GM19193 (cell line): ENCODE results near the gene GON4L.

Source experiments
- POLR2A ChIP-seq: IDR thresholded peaks from 4 replicates; pipeline ENCODE4 v1.6.1; 2011; ENCODE audit not compliant: insufficient read depth, insufficient read length; ENCODE audit errors: extremely low read depth

GON4L gene

GRCh38 chr1:155729031-155729898, 127.7 kb downstream of the GON4L start:
- no peak for TF ChIP-seq POLR2A

DNA sequence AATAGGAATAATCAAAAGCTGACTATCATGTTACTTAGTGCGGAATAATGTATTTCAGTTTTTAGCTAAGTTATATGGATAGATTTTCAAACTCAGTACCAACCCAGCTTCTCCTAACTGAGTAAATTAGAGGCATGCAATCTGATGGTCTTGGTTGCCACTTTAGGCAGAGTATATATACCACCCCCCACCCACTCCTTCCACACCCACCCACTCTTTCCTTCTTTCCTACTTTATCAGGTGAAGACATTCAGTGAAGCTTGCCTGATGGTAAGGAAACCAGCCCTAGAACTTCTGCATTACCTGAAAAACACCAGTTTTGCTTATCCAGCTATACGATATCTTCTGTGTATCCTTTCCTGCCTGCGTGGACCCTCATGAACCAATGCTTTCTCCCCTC, 131.9 kb downstream of the GON4L start:
- no peak for TF ChIP-seq POLR2A

DNA sequence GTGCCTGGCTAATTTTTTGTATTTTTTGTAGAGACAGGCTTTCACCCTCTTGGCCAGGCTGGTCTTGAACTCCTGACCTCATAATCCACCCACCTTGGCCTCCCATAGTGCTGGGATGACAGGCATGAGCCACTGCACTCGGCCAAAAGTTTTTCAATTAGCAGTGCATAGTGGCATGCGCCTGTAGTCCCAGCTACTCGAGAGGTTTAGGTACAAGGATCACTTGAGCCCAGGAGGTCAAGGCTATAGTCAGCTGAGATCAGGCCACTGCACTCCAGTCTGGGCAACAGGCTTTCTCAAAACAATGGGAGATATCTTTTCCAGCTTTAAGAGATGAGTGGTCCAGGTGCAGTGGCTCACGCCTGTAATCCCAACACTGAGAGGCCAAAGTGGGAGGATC, 137.3 kb downstream of the GON4L start:
- no peak for TF ChIP-seq POLR2A

- no peak for TF ChIP-seq POLR2A
These were observed 140.0 kb downstream of the GON4L start for GRCh38 chr1:155717041-155717440.

GRCh38 chr1:155715777-155716176, 141.2 kb downstream of the GON4L start:
- TF ChIP-seq POLR2A = no peak

GRCh38 chr1:155713075-155713474, 143.9 kb downstream of the GON4L start:
- no peak for TF ChIP-seq POLR2A

- no peak for TF ChIP-seq POLR2A
These were observed 147.6 kb downstream of the GON4L start for GRCh38 chr1:155709391-155709790.

DNA sequence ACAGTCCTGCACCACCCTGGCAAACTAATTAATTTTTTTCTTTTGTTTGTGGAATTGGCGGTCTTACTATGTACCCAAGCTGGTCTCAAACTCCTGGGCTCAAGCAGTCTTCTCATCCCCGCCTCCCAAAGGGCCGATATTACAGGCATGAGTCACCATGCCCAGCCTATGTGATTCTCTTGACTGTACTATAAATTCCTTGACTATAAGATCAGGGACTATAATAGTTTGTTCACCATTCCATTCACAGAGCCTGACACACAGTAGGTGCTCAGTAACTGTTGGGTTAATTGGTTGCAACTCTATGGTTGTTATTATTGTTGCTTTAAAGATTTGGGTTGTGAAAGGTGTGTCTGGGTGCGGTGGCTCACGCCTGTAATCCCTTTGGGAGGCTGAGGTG, 150.9 kb downstream of the GON4L start:
- no peak for TF ChIP-seq POLR2A

GRCh38 chr1:155703216-155703615, 153.8 kb downstream of the GON4L start:
- no peak for TF ChIP-seq POLR2A
